WTC11 (cell line): Measurements from ENCODE around the gene RFX3. TPM values are rescaled to one million over a fixed set of nuclear protein-coding genes. Genes with fewer than 3 reads are reported as not detected.

Experiments used
- ATAC-seq: fragments of 200-7000 bp; cut with Tn5 transposase; 2 replicates; pipeline ENCODE4 v1.10.0; 2021; ENCODE audit warnings: mild to moderate bottlenecking, moderate library complexity
- CTCF ChIA-PET: fragments of 300-600 bp; sonication (Branson Sonifier 250); formaldehyde crosslinking; loops from one replicate; lab custom pipeline; 2021; ENCODE audit warnings: antibody characterized with exemption; lab: Charles Lee
- POLR2A ChIA-PET: fragments of 350-600 bp; sonication (Branson Sonifier 250); formaldehyde crosslinking; loops from one replicate; lab custom pipeline; 2021; ENCODE audit warnings: antibody characterized with exemption; lab: Charles Lee
- DNase-seq: peaks from one replicate; pipeline ENCODE4 v3.0.0; 2021; ENCODE audit warnings: low spot score
- H3K27ac Mint-ChIP-seq: 2 replicates; pipeline ENCODE4 v1.8.0; 2021; ENCODE audit warnings: mixed read lengths
- H3K27me3 Mint-ChIP-seq: 2 replicates; pipeline ENCODE4 v1.8.0; 2021; ENCODE audit warnings: low read depth, mild to moderate bottlenecking, moderate library complexity, mixed read lengths
- H3K36me3 Mint-ChIP-seq: 2 replicates; pipeline ENCODE4 v1.8.0; 2021; ENCODE audit warnings: mixed read lengths
- H3K4me1 Mint-ChIP-seq: 2 replicates; pipeline ENCODE4 v1.8.0; 2022; ENCODE audit warnings: mixed read lengths
- H3K4me3 Mint-ChIP-seq: 2 replicates; pipeline ENCODE4 v1.8.0; 2021; ENCODE audit warnings: mild to moderate bottlenecking, moderate library complexity, mixed read lengths
- H3K9me3 Mint-ChIP-seq: 2 replicates; pipeline ENCODE4 v1.8.0; 2021; ENCODE audit warnings: mixed read lengths
- ATF1 ChIP-seq: sonication (generic); formaldehyde crosslinking; IDR thresholded peaks from 2 replicates; pipeline ENCODE4 v1.8.1; 2023; ENCODE audit warnings: mild to moderate bottlenecking, moderate library complexity, missing genetic modification reagents
- ATF2 ChIP-seq: sonication (generic); formaldehyde crosslinking; IDR thresholded peaks from 2 replicates; pipeline ENCODE4 v1.8.1; 2022; ENCODE audit warnings: low read depth, missing genetic modification reagents, borderline replicate concordance
- CBFB ChIP-seq: sonication (generic); formaldehyde crosslinking; IDR thresholded peaks from 2 replicates; pipeline ENCODE4 v1.8.1; 2022; ENCODE audit warnings: mild to moderate bottlenecking, low read depth, missing genetic modification reagents
- EMX1 ChIP-seq: fragments of 250-450 bp; sonication (Bioruptor Pico); IDR thresholded peaks from 2 replicates; pipeline ENCODE4 v1.8.0; 2021; ENCODE audit warnings: mild to moderate bottlenecking
- ESRRA ChIP-seq: sonication (generic); formaldehyde crosslinking; IDR thresholded peaks from 2 replicates; pipeline ENCODE4 v1.8.1; 2022; ENCODE audit warnings: mild to moderate bottlenecking, missing genetic modification reagents, borderline replicate concordance
- FOXP1 ChIP-seq: sonication (generic); formaldehyde crosslinking; IDR thresholded peaks from 2 replicates; pipeline ENCODE4 v1.8.0; 2022; ENCODE audit warnings: missing genetic modification reagents, mild to moderate bottlenecking, moderate library complexity, borderline replicate concordance
- KAT7 ChIP-seq: sonication (generic); formaldehyde crosslinking; IDR thresholded peaks from 2 replicates; pipeline ENCODE4 v1.8.1; 2023; ENCODE audit warnings: missing genetic modification reagents, mild to moderate bottlenecking, borderline replicate concordance
- MYBL2 ChIP-seq: sonication (generic); formaldehyde crosslinking; IDR thresholded peaks from 2 replicates; pipeline ENCODE4 v1.8.1; 2023; ENCODE audit warnings: mild to moderate bottlenecking, moderate library complexity, missing genetic modification reagents
- TCF7 ChIP-seq: sonication (generic); formaldehyde crosslinking; IDR thresholded peaks from 2 replicates; pipeline ENCODE4 v1.8.0; 2022; ENCODE audit warnings: mild to moderate bottlenecking, low read depth, missing genetic modification reagents, moderate library complexity
- ZBTB21 ChIP-seq: sonication (generic); formaldehyde crosslinking; IDR thresholded peaks from 2 replicates; pipeline ENCODE4 v1.8.1; 2023; ENCODE audit warnings: mild to moderate bottlenecking, missing genetic modification reagents, borderline replicate concordance
- ZBTB43 ChIP-seq: sonication (generic); formaldehyde crosslinking; IDR thresholded peaks from 2 replicates; pipeline ENCODE4 v1.8.1; 2023; ENCODE audit warnings: mild to moderate bottlenecking, missing genetic modification reagents
- ZNF219 ChIP-seq: sonication (generic); formaldehyde crosslinking; IDR thresholded peaks from 2 replicates; pipeline ENCODE4 v1.8.0; 2023; ENCODE audit warnings: missing genetic modification reagents, mild to moderate bottlenecking, borderline replicate concordance
- ZNF423 ChIP-seq: fragments of 250-450 bp; sonication (Bioruptor Pico); IDR thresholded peaks from 2 replicates; pipeline ENCODE4 v2.1.2; 2022; ENCODE audit warnings: mild to moderate bottlenecking, moderate library complexity
- total RNA-seq: library from RNA; stranded (reverse); gene quantifications from 3 replicates; pipeline ENCODE4 v1.2.3, GENCODE V29; 2021
- TF ChIP-seq, protein P1 (sequence below): fragments of 200-600 bp; IDR thresholded peaks from 2 replicates; pipeline ENCODE4 v1.8.0; 2022; ENCODE audit warnings: antibody characterized with exemption
- TF ChIP-seq, protein P2 (sequence below): fragments of 250-450 bp; sonication (Bioruptor Pico); IDR thresholded peaks from 2 replicates; pipeline ENCODE4 v1.9.0; 2021; ENCODE audit warnings: mild to moderate bottlenecking
- TF ChIP-seq, protein P3 (sequence below): sonication (generic); formaldehyde crosslinking; IDR thresholded peaks from 2 replicates; pipeline ENCODE4 v1.8.1; 2022; ENCODE audit warnings: missing genetic modification reagents, borderline replicate concordance
- TF ChIP-seq, protein P4 (sequence below): sonication (generic); formaldehyde crosslinking; conservative IDR thresholded peaks from 2 replicates; pipeline ENCODE4 v1.8.1; 2022; ENCODE audit warnings: mild to moderate bottlenecking, missing genetic modification reagents

The RFX3 gene
- total RNA-seq, 1 experiment from 2014 or later = 13.7 TPM

- TF ChIP-seq ZNF219 (CRISPR knock-in tag) (no peak), ESRRA (CRISPR knock-in tag) (no peak), CBFB (CRISPR knock-in tag) (no peak), ATF1 (no peak), FOXP1 (CRISPR knock-in tag) (no peak), ZBTB21 (no peak), TCF7 (CRISPR knock-in tag) (no peak)
- TF ChIP-seq, protein P1, sequence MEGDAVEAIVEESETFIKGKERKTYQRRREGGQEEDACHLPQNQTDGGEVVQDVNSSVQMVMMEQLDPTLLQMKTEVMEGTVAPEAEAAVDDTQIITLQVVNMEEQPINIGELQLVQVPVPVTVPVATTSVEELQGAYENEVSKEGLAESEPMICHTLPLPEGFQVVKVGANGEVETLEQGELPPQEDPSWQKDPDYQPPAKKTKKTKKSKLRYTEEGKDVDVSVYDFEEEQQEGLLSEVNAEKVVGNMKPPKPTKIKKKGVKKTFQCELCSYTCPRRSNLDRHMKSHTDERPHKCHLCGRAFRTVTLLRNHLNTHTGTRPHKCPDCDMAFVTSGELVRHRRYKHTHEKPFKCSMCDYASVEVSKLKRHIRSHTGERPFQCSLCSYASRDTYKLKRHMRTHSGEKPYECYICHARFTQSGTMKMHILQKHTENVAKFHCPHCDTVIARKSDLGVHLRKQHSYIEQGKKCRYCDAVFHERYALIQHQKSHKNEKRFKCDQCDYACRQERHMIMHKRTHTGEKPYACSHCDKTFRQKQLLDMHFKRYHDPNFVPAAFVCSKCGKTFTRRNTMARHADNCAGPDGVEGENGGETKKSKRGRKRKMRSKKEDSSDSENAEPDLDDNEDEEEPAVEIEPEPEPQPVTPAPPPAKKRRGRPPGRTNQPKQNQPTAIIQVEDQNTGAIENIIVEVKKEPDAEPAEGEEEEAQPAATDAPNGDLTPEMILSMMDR = no peak
- TF ChIP-seq, protein P2, sequence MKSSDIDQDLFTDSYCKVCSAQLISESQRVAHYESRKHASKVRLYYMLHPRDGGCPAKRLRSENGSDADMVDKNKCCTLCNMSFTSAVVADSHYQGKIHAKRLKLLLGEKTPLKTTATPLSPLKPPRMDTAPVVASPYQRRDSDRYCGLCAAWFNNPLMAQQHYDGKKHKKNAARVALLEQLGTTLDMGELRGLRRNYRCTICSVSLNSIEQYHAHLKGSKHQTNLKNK (CRISPR knock-in tag) = no peak
- TF ChIP-seq, protein P3, sequence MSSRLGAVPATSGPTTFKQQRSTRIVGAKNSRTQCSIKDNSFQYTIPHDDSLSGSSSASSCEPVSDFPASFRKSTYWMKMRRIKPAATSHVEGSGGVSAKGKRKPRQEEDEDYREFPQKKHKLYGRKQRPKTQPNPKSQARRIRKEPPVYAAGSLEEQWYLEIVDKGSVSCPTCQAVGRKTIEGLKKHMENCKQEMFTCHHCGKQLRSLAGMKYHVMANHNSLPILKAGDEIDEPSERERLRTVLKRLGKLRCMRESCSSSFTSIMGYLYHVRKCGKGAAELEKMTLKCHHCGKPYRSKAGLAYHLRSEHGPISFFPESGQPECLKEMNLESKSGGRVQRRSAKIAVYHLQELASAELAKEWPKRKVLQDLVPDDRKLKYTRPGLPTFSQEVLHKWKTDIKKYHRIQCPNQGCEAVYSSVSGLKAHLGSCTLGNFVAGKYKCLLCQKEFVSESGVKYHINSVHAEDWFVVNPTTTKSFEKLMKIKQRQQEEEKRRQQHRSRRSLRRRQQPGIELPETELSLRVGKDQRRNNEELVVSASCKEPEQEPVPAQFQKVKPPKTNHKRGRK (CRISPR knock-in tag) = no peak
Measured at GRCh38 chr9:3292311-3292710, 233.5 kb downstream of the RFX3 start (continued).

GRCh38 chr9:3290231-3290840 lies 235.5 kb downstream of the RFX3 start:
- ChIA-PET POLR2A (no interaction called here), CTCF (no interaction called here)
- peak overlapping the region; percentile 50 for H3K4me3 Mint-ChIP-seq
- ATAC-seq (peak; percentile 51), DNase-seq (no peak)
- peaks cover 41% of the 10 kb centered on the region for H3K4me1 Mint-ChIP-seq
- TF ChIP-seq ZBTB43 (CRISPR knock-in tag) (no peak), ZNF423 (CRISPR knock-in tag) (no peak), KAT7 (CRISPR knock-in tag) (no peak), MYBL2 (CRISPR knock-in tag) (no peak)
- TF ChIP-seq, protein P4, sequence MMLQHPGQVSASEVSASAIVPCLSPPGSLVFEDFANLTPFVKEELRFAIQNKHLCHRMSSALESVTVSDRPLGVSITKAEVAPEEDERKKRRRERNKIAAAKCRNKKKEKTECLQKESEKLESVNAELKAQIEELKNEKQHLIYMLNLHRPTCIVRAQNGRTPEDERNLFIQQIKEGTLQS (CRISPR knock-in tag) = no peak
- H3K27me3 Mint-ChIP-seq = no peaks in the 10 kb centered on the region
- H3K36me3 Mint-ChIP-seq = peaks cover 14% of the 10 kb centered on the region
- peaks cover 5% of the 10 kb centered on the region; the same call in 1 of the 2 replicates for H3K9me3 Mint-ChIP-seq
- H3K27ac Mint-ChIP-seq = peak overlapping the region; percentile 93

GRCh38 chr9:3288686-3289085 lies 237.1 kb downstream of the RFX3 start:
- no peak for ATAC-seq
- peaks cover 14% of the 10 kb centered on the region for H3K36me3 Mint-ChIP-seq
- H3K4me3 Mint-ChIP-seq = no peak overlapping the region
- no peak overlapping the region for H3K27ac Mint-ChIP-seq
- H3K4me1 Mint-ChIP-seq = peaks cover 38% of the 10 kb centered on the region
- H3K27me3 Mint-ChIP-seq = no peaks in the 10 kb centered on the region
- no peak for TF ChIP-seq EMX1 (CRISPR knock-in tag)
- TF ChIP-seq ATF2 = no peak
- TF ChIP-seq, all 79 proteins: peak for 0
- ChIA-PET POLR2A (no interaction called here), CTCF (no interaction called here)
- no peak for DNase-seq
- peaks cover 5% of the 10 kb centered on the region; the same call in 1 of the 2 replicates for H3K9me3 Mint-ChIP-seq
